Gastrocnemius medialis (tissue), 4 donors: ENCODE data around the gene CDH4.

Experiments used
- CTCF ChIP-seq, 5 experiments: fragments of 450-650 bp in 3 of 5; fragments of 200-600 bp in 2 of 5; sonication (generic) in 2 of 5; IDR thresholded peaks in 4 of 5; conservative IDR thresholded peaks in 1 of 5; 1 replicate in 4 of 5; 2 replicates in 1 of 5; pipeline ENCODE4 v1.5.1; 2016 to 2019; ENCODE audit warnings: antibody characterized with exemption in 5 of 5, mild to moderate bottlenecking in 3 of 5, moderate library complexity in 3 of 5
- POLR2A ChIP-seq, 2 donors: fragments of 450-650 bp; IDR thresholded peaks; one replicate each; pipeline ENCODE4 v1.6.1; 2017; ENCODE audit warnings: antibody characterized with exemption in 2 of 2, mild to moderate bottlenecking in 2 of 2, moderate library complexity in 2 of 2

- TF ChIP-seq CTCF (IDR thresholded peaks at IDR 0.05 in 4 of 5, conservative IDR thresholded peaks at IDR 0.05 in 1 of 5) = no peak
- TF ChIP-seq POLR2A (IDR thresholded peaks at IDR 0.05) = no peak
Observed at GRCh38 chr20:61633004-61633403, 380.9 kb downstream of the CDH4 start.
